GM12878 (cell line): Measurements from ENCODE around the gene FAM50A. TPM values are rescaled to one million over a fixed set of nuclear protein-coding genes. Genes with fewer than 3 reads are reported as not detected.

Experiments used
- ATAC-seq: fragments of 200-7000 bp; cut with Tn5 transposase; 3 replicates; pipeline ENCODE4 v1.9.1; 2020; ENCODE audit warnings: mild to moderate bottlenecking, moderate library complexity
- BruUV-seq: library from RNA; stranded (reverse); fragments of 400-500 nt; replicated peaks from 2 replicates; lab custom pipeline; 2021; lab: Mats Ljungman, UMichigan
- CTCF ChIA-PET: fragments of 300-600 bp; sonication (Branson Sonifier 250); formaldehyde crosslinking; extraction: SDS; loops from one replicate; lab custom pipeline; 2021; ENCODE audit warnings: inconsistent platforms; lab: Yijun Ruan, JAX
- POLR2A ChIA-PET: fragments of 350-600 bp; formaldehyde crosslinking; extraction: SDS; loops from one replicate; lab custom pipeline; 2021; ENCODE audit warnings: inconsistent platforms; lab: Charles Lee
- RAD21 ChIA-PET: fragments of 300-600 bp; sonication (Branson Sonifier 250); formaldehyde crosslinking; loops from one replicate; lab custom pipeline; 2023; ENCODE audit warnings: antibody characterized with exemption; ENCODE audit not compliant: unreplicated experiment; lab: Charles Lee
- SMC1A ChIA-PET: fragments of 300-600 bp; sonication (Branson Sonifier 250); formaldehyde crosslinking; loops from one replicate; lab custom pipeline; 2023; ENCODE audit not compliant: unreplicated experiment, uncharacterized antibody; lab: Charles Lee
- DNase-seq: peaks from one replicate; pipeline ENCODE4 v3.0.0-alpha.2; 2011; ENCODE audit warnings: low read depth, low spot score
- FAIRE-seq: peaks from 3 replicates; lab custom pipeline; 2011; peaks lifted over from hg19 to GRCh38; lab: Jason Lieb, UNC
- H2AFZ ChIP-seq: 2 replicates; pipeline ENCODE4 v1.6.0; 2011; ENCODE audit warnings: low read depth, low read length, control low read depth; ENCODE audit not compliant: control insufficient read depth
- H3K27ac ChIP-seq: 2 replicates; pipeline ENCODE4 v1.5.1; 2011; ENCODE audit warnings: control low read depth; ENCODE audit not compliant: control insufficient read depth, insufficient read depth
- H3K27me3 ChIP-seq, 2 experiments: replicated peaks in 1 of 2; 2 replicates each; pipeline versions ENCODE4 v1.6.0 to v1.6.1; 2011; ENCODE audit warnings: low read length in 1 of 2; ENCODE audit not compliant: control insufficient read depth in 2 of 2, insufficient read depth in 2 of 2
- H3K36me3 ChIP-seq, 2 experiments: 2 replicates each; pipeline ENCODE4 v1.5.1; 2011; ENCODE audit warnings: low read length in 1 of 2; ENCODE audit not compliant: control insufficient read depth in 2 of 2, insufficient read depth in 2 of 2
- H3K4me1 ChIP-seq: 2 replicates; pipeline ENCODE4 v1.6.1; 2011; ENCODE audit warnings: mild to moderate bottlenecking, low read length, moderate library complexity, mixed read lengths; ENCODE audit not compliant: control insufficient read depth, insufficient read depth
- H3K4me2 ChIP-seq: 2 replicates; pipeline ENCODE4 v1.6.0; 2011; ENCODE audit warnings: control low read depth; ENCODE audit not compliant: control insufficient read depth, insufficient read depth
- H3K4me3 ChIP-seq: fragments of 200-600 bp; sonication (generic); 2 replicates; pipeline ENCODE4 v1.5.1; 2016
- H3K79me2 ChIP-seq: 2 replicates; pipeline ENCODE4 v1.6.0; 2011; ENCODE audit warnings: low read length; ENCODE audit not compliant: control insufficient read depth, insufficient read depth
- H3K9ac ChIP-seq: 2 replicates; pipeline ENCODE4 v1.8.0; 2011; ENCODE audit warnings: low read length, control low read depth, mixed read lengths; ENCODE audit not compliant: control insufficient read depth, insufficient read depth
- H3K9me3 ChIP-seq: replicated peaks from 3 replicates; pipeline ENCODE4 v1.5.1; 2011; ENCODE audit warnings: mild to moderate bottlenecking, low read length; ENCODE audit not compliant: control insufficient read depth, insufficient read depth
- H4K20me1 ChIP-seq: 2 replicates; pipeline ENCODE4 v1.6.0; 2011; ENCODE audit not compliant: control insufficient read depth, insufficient read depth
- CEBPB ChIP-seq, 2 experiments: fragments of 150-350 bp in 1 of 2; IDR thresholded peaks; 2 replicates each; pipeline ENCODE4 v1.6.1; 2012 to 2014; ENCODE audit warnings: low read depth in 2 of 2, low read length in 2 of 2, borderline replicate concordance in 1 of 2, inconsistent platforms in 1 of 2
- CREM ChIP-seq: IDR thresholded peaks from 2 replicates; pipeline ENCODE4 v1.6.1; 2014; ENCODE audit warnings: antibody characterized with exemption, low read depth
- KAT2A ChIP-seq: conservative IDR thresholded peaks from 2 replicates; pipeline ENCODE4 v1.6.1; 2011; ENCODE audit warnings: low read depth, low read length; ENCODE audit not compliant: control insufficient read depth
- MAX ChIP-seq: IDR thresholded peaks from 2 replicates; pipeline ENCODE4 v1.6.1; 2012; ENCODE audit warnings: low read depth, low read length, improper control_type of control experiment
- NFYB ChIP-seq: IDR thresholded peaks from 2 replicates; pipeline ENCODE4 v1.6.1; 2011; ENCODE audit warnings: low read depth, mild to moderate bottlenecking, low read length, improper control_type of control experiment, moderate library complexity; ENCODE audit not compliant: insufficient read depth
- POLR2A ChIP-seq: IDR thresholded peaks from 2 replicates; pipeline ENCODE4 v1.6.1; 2011; ENCODE audit warnings: low read depth, mild to moderate bottlenecking, low read length
- RAD51 ChIP-seq: fragments of 450-650 bp; IDR thresholded peaks from 2 replicates; pipeline ENCODE4 v1.6.1; 2016; ENCODE audit warnings: moderate library complexity, mild to moderate bottlenecking, inconsistent platforms
- SIN3A ChIP-seq: IDR thresholded peaks from 2 replicates; pipeline ENCODE4 v1.6.1; 2012; ENCODE audit warnings: low read depth, low read length, improper control_type of control experiment
- SKIL ChIP-seq: fragments of 450-650 bp; IDR thresholded peaks from 2 replicates; pipeline ENCODE4 v1.6.1; 2017; ENCODE audit warnings: mild to moderate bottlenecking, low read depth, inconsistent platforms; ENCODE audit not compliant: poor library complexity, severe bottlenecking
- TCF12 ChIP-seq: IDR thresholded peaks from 2 replicates; pipeline ENCODE4 v1.6.1; 2011; ENCODE audit warnings: low read depth, mild to moderate bottlenecking, low read length
- WRNIP1 ChIP-seq: IDR thresholded peaks from 2 replicates; pipeline ENCODE4 v1.6.1; 2011; ENCODE audit warnings: low read depth, low read length, improper control_type of control experiment, borderline replicate concordance
- YBX1 ChIP-seq: fragments of 450-650 bp; IDR thresholded peaks from 2 replicates; pipeline ENCODE4 v1.6.1; 2016; ENCODE audit warnings: antibody characterized with exemption
- YY1 ChIP-seq: IDR thresholded peaks from 2 replicates; pipeline ENCODE4 v1.6.1; 2011; ENCODE audit warnings: low read depth, mild to moderate bottlenecking, low read length
- ZBTB11 ChIP-seq: fragments of 450-650 bp; formaldehyde crosslinking; IDR thresholded peaks from 2 replicates; pipeline ENCODE4 v1.5.0; 2022; ENCODE audit warnings: mild to moderate bottlenecking, missing genetic modification characterization
- WGBS: methylation state at CpG from one replicate; pipeline ENCODE4 v1.1.6; 2016; ENCODE audit warnings: low lambda C conversion rate; ENCODE audit not compliant: insufficient replicate concordance, insufficient coverage; ENCODE audit errors: missing lambda C conversion rate; 5-methylcytosine and 5-hydroxymethylcytosine counted together
- in situ Hi-C: fragments of 300-500 bp; cut with MboI; formaldehyde crosslinking; loops from 9 replicates; pipeline ENCODE4 v1.14.3; 2018; ENCODE audit warnings: mixed read lengths
- intact Hi-C: fragments of 100-400 bp; cut with micrococcal nuclease; formaldehyde crosslinking; loops from one replicate; pipeline ENCODE4 v1.14.2; 2022; ENCODE audit not compliant: unreplicated experiment
- polyA plus RNA-seq, 11 experiments: library from polyadenylated mRNA; depleted of rRNA in 4 of 11; unstranded in 6 of 11; stranded (reverse) in 5 of 11; fragments of >200 nt; fragmentation: Nextera tagmentation in 4 of 11; fragmentation: Illumina TruSeq in 1 of 11; extraction: Ambion mirVana in 4 of 11; extraction: Trizol in 1 of 11; gene quantifications; 1 replicate in 1 of 11; 2 replicates in 10 of 11; pipeline versions ENCODE4 v1.2.1 to v1.2.3, GENCODE V29; 2011 to 2016; ENCODE audit warnings: inconsistent platforms in 2 of 11, missing spikeins in 2 of 11, low read depth in 1 of 11
- total RNA-seq, 4 experiments: library from RNA; depleted of rRNA in 3 of 4; stranded (reverse); fragments of >200 nt in 3 of 4; fragmentation: Illumina TruSeq in 1 of 4; extraction: Trizol in 1 of 4; gene quantifications; 2 replicates each; pipeline versions ENCODE4 v1.2.1 to v1.2.3, GENCODE V29; 2013 to 2021
- TF ChIP-seq, protein P1 (sequence below): IDR thresholded peaks from 2 replicates; pipeline ENCODE4 v1.6.1; 2011; ENCODE audit warnings: borderline replicate concordance, low read depth, mild to moderate bottlenecking, moderate library complexity, mixed read lengths, low read length; ENCODE audit not compliant: insufficient read depth; ENCODE audit errors: extremely low read length

Gene FAM50A
- total and polyA plus RNA-seq, 10 of the 15 experiments (the other 5 are each of a cell fraction or from before 2014, with no cell fraction given): 4.2 to 46.7 (median 34.6) TPM

DNA sequence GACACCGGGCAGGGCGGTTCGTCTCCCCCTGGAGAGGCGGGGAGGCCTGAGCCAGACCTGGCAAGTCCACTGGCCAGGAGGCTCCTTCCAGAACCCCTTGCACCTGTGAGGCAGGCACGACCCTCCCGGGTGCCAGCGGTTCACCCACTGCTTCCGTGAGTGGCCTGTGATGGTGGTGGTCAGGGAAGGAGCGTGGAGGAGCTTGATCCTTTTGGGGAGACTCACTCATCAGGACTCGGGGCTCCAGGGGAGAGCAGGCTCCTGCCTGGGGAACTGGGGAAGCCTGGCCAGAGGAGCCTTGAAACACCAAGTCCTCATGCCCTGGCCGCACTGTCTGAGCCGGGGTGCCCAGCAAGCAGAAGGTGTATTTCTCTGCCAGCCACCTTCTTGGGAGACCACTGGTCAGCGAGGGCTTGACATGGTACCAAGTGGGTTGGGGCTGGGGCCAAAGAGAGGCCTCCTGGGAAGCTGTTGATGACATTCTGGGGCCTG is 860 bp downstream of the FAM50A start:
- 63% methylated on average over 13 of the region's 13 CpGs for WGBS
- ATAC-seq (peak; percentile 38; the same call in 2 of the 3 replicates), DNase-seq (no peak), FAIRE-seq (no peak)
- CTCF ChIA-PET: no interaction called here
- H2AFZ ChIP-seq: no peak overlapping the region
- no TSS peak for BruUV-seq
- H4K20me1 ChIP-seq: no peaks in the 10 kb centered on the region
- POLR2A ChIA-PET: interaction anchor here (0.5 kb wide), 1 partner anchor 508 kb away, joined by 6 read pairs; no protein-coding TSS in a partner anchor
- H3K27ac ChIP-seq: peak overlapping the region; percentile 52
- TF ChIP-seq KAT2A: no peak
- no peak for TF ChIP-seq MAX
- no peak for TF ChIP-seq POLR2A
- TF ChIP-seq CEBPB (IDR thresholded peaks at IDR 0.05; ENCODE audit: borderline replicate concordance in 1 of 2, low read depth in 2 of 2, low read length in 2 of 2): no peak
- TF ChIP-seq ZBTB11 (CRISPR knock-in tag): no peak
- no peak for TF ChIP-seq TCF12
- TF ChIP-seq YY1: no peak
- TF ChIP-seq NFYB: no peak
- no peak for TF ChIP-seq RAD51
- TF ChIP-seq SKIL: no peak
- TF ChIP-seq CREM: no peak
- TF ChIP-seq WRNIP1: no peak
- TF ChIP-seq, protein P1, sequence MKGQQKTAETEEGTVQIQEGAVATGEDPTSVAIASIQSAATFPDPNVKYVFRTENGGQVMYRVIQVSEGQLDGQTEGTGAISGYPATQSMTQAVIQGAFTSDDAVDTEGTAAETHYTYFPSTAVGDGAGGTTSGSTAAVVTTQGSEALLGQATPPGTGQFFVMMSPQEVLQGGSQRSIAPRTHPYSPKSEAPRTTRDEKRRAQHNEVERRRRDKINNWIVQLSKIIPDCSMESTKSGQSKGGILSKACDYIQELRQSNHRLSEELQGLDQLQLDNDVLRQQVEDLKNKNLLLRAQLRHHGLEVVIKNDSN: no peak
- no peak for TF ChIP-seq SIN3A
- no peak for TF ChIP-seq YBX1
- in situ Hi-C loops (no loop called here), intact Hi-C loops (no loop called here)
- RAD21 ChIA-PET: no interaction called here
- no peaks in the 10 kb centered on the region for H3K9me3 ChIP-seq
- 0 out of 2 replicates have a peak, but pooled peaks cover 3% of the 10 kb centered on the region for H3K4me1 ChIP-seq
- peak overlapping the region; percentile 68 for H3K4me3 ChIP-seq
- H3K9ac ChIP-seq: peak overlapping the region; percentile 61
- peaks cover 0 to 5% of the 10 kb centered on the region in 2 experiments; a peak in 1 of 4 replicates for H3K36me3 ChIP-seq
- SMC1A ChIA-PET: no interaction called here
- peaks cover 6% of the 10 kb centered on the region for H3K79me2 ChIP-seq
- H3K27me3 ChIP-seq: no peaks in the 10 kb centered on the region
- H3K4me2 ChIP-seq: peak overlapping the region; percentile 72
